Neural cell (in vitro differentiated cells): ENCODE results near the gene C11orf42. TPM values are rescaled to one million over a fixed set of nuclear protein-coding genes. Genes with fewer than 3 reads are reported as not detected.
"Not testable (repeated sequence)": the region's sequence is repeated elsewhere in the genome, so short reads cannot be mapped to it uniquely, and the experiment has no call there.

ENCODE experiments used
- H2AFZ ChIP-seq: fragments of 200-600, 300-800 bp; sonication (generic), shearing (Covaris generic); 2 replicates; pipeline ENCODE4 v1.6.0; 2014; ENCODE audit warnings: low read depth, mild to moderate bottlenecking, antibody characterized with exemption, low read length, moderate library complexity
- H3F3A ChIP-seq: fragments of 200-600 bp; shearing (Covaris generic); 2 replicates; pipeline ENCODE4 v1.6.1; 2016; ENCODE audit warnings: mild to moderate bottlenecking, moderate library complexity, mixed read lengths, antibody characterized with exemption, low read length; ENCODE audit not compliant: insufficient read depth, poor library complexity, severe bottlenecking
- H3K27ac ChIP-seq: fragments of 200-600, 300-800 bp; sonication (generic), shearing (Covaris generic); 2 replicates; pipeline ENCODE4 v1.5.1; 2014; ENCODE audit warnings: mild to moderate bottlenecking, low read length, moderate library complexity
- H3K27me3 ChIP-seq: fragments of 300-800, 200-600 bp; sonication (generic), shearing (Covaris generic); 2 replicates; pipeline ENCODE4 v1.6.0; 2014; ENCODE audit warnings: mild to moderate bottlenecking, low read depth, low read length, moderate library complexity; ENCODE audit not compliant: insufficient read depth
- H3K36me3 ChIP-seq: fragments of 300-800, 200-600 bp; sonication (generic), shearing (Covaris generic); 2 replicates; pipeline ENCODE4 v1.5.1; 2014; ENCODE audit warnings: mild to moderate bottlenecking, antibody characterized with exemption, low read length, moderate library complexity; ENCODE audit not compliant: insufficient read depth
- H3K4me2 ChIP-seq: fragments of 300-800, 200-600 bp; sonication (generic), shearing (Covaris generic); 2 replicates; pipeline ENCODE4 v1.6.0; 2014; ENCODE audit warnings: mild to moderate bottlenecking, low read length
- H3K4me3 ChIP-seq: fragments of 300-800, 200-600 bp; sonication (generic), shearing (Covaris generic); 2 replicates; pipeline ENCODE4 v1.5.1; 2014; ENCODE audit warnings: mild to moderate bottlenecking, low read length, moderate library complexity
- H3K79me2 ChIP-seq: fragments of 200-600 bp; shearing (Covaris generic); replicated peaks from 2 replicates; pipeline ENCODE4 v1.6.0; 2014; ENCODE audit warnings: mild to moderate bottlenecking, low read length, moderate library complexity; ENCODE audit not compliant: insufficient read depth
- H3K9ac ChIP-seq: fragments of 300-800, 200-600 bp; sonication (generic), shearing (Covaris generic); 2 replicates; pipeline ENCODE4 v1.6.1; 2016; ENCODE audit warnings: mild to moderate bottlenecking, low read length, mixed read lengths
- H3K9me2 ChIP-seq: fragments of 200-600 bp; shearing (Covaris generic); 2 replicates; pipeline ENCODE4 v1.6.1; 2016; ENCODE audit warnings: mild to moderate bottlenecking, low read length, mixed read lengths; ENCODE audit not compliant: insufficient read depth
- H3K9me3 ChIP-seq: fragments of 200-600, 300-800 bp; sonication (generic), shearing (Covaris generic); 2 replicates; pipeline ENCODE4 v1.6.1; 2016; ENCODE audit warnings: mild to moderate bottlenecking, mixed run types, low read length, moderate library complexity, mixed read lengths
- H4K20me1 ChIP-seq: fragments of 200-600 bp; shearing (Covaris generic); 2 replicates; pipeline ENCODE4 v1.6.1; 2016; ENCODE audit warnings: mild to moderate bottlenecking, mixed run types; ENCODE audit not compliant: insufficient read depth
- CTCF ChIP-seq: fragments of 450-650 bp; IDR thresholded peaks from 2 replicates; pipeline ENCODE4 v1.5.1; 2014; ENCODE audit warnings: antibody characterized with exemption, mild to moderate bottlenecking, moderate library complexity; ENCODE audit not compliant: poor library complexity, severe bottlenecking
- EP300 ChIP-seq: fragments of 450-650 bp; conservative IDR thresholded peaks from 2 replicates; pipeline ENCODE4 v1.6.1; 2014; ENCODE audit warnings: antibody characterized with exemption, mild to moderate bottlenecking, moderate library complexity; ENCODE audit not compliant: poor library complexity, severe bottlenecking
- EZH2 ChIP-seq: fragments of 200-600, 300-800 bp; shearing (Covaris generic), sonication (generic); IDR thresholded peaks from 2 replicates; pipeline ENCODE4 v1.6.1; 2014; ENCODE audit warnings: antibody characterized with exemption, low read length, borderline replicate concordance, mild to moderate bottlenecking; ENCODE audit not compliant: insufficient read depth, poor library complexity, severe bottlenecking
- MXI1 ChIP-seq: fragments of 450-650 bp; conservative IDR thresholded peaks from 2 replicates; pipeline ENCODE4 v1.6.1; 2014; ENCODE audit warnings: antibody characterized with exemption, mild to moderate bottlenecking; ENCODE audit not compliant: poor library complexity, severe bottlenecking
- POLR2AphosphoS5 ChIP-seq: IDR thresholded peaks from 2 replicates; pipeline ENCODE4 v1.6.1; 2012
- RAD21 ChIP-seq: fragments of 450-650 bp; conservative IDR thresholded peaks from 2 replicates; pipeline ENCODE4 v1.6.1; 2014; ENCODE audit warnings: antibody characterized with exemption, mild to moderate bottlenecking, moderate library complexity
- REST ChIP-seq: IDR thresholded peaks from 2 replicates; pipeline ENCODE4 v1.6.1; 2012; ENCODE audit warnings: borderline replicate concordance
- SMC3 ChIP-seq: fragments of 450-650 bp; conservative IDR thresholded peaks from 2 replicates; pipeline ENCODE4 v1.6.1; 2014; ENCODE audit warnings: antibody characterized with exemption, mild to moderate bottlenecking, moderate library complexity; ENCODE audit not compliant: poor library complexity
- TAF1 ChIP-seq: IDR thresholded peaks from 2 replicates; pipeline ENCODE4 v1.6.1; 2012; ENCODE audit warnings: low read depth
- polyA plus RNA-seq: library from polyadenylated mRNA; depleted of rRNA; stranded (reverse); fragments of >200 nt; gene quantifications from 2 replicates; pipeline ENCODE4 v1.2.3, GENCODE V29; 2014

The C11orf42 gene
- polyA plus RNA-seq, 1 donor from 2014 or later = not detected

GRCh38 chr11:6245536-6245935, 40.2 kb downstream of the C11orf42 start:
- Histone ChIP-seq H3K27me3 (no peaks in the 10 kb centered on the region), H3K79me2 (no peaks in the 10 kb centered on the region), H3K9me3 (no peaks in the 10 kb centered on the region), H3K9me2 (no peaks in the 10 kb centered on the region), H3K36me3 (no peaks in the 10 kb centered on the region), H3K27ac (no peak overlapping the region), H3K4me2 (no peak overlapping the region), H3F3A (no peaks in the 10 kb centered on the region), H4K20me1 (no peaks in the 10 kb centered on the region), H3K9ac (no peak overlapping the region), H2AFZ (no peak overlapping the region), H3K4me3 (no peak overlapping the region)
- no peak for TF ChIP-seq CTCF

GRCh38 chr11:6248248-6248647, 42.9 kb downstream of the C11orf42 start:
- no peak overlapping the region for H3K4me2 ChIP-seq
- H3K79me2 ChIP-seq = no peaks in the 10 kb centered on the region
- H3K36me3 ChIP-seq = no peaks in the 10 kb centered on the region
- H3K27ac ChIP-seq = no peak overlapping the region
- no peaks in the 10 kb centered on the region for H3K9me2 ChIP-seq
- no peaks in the 10 kb centered on the region for H3K9me3 ChIP-seq
- TF ChIP-seq POLR2AphosphoS5 = no peak
- no peak for TF ChIP-seq EP300
- no peak overlapping the region for H2AFZ ChIP-seq
- H4K20me1 ChIP-seq = no peaks in the 10 kb centered on the region
- H3K4me3 ChIP-seq = no peak overlapping the region
- H3K27me3 ChIP-seq = no peaks in the 10 kb centered on the region
- no peak overlapping the region for H3K9ac ChIP-seq
- no peaks in the 10 kb centered on the region for H3F3A ChIP-seq

- H3K9me3 ChIP-seq, H3K9ac ChIP-seq, H3K4me3 ChIP-seq, H2AFZ ChIP-seq, H3K9me2 ChIP-seq, H3K27ac ChIP-seq, H3K27me3 ChIP-seq, H3K4me2 ChIP-seq, H3K79me2 ChIP-seq, H3K36me3 ChIP-seq, H3F3A ChIP-seq, H4K20me1 ChIP-seq: not testable (repeated sequence)
Observed at GRCh38 chr11:6248897-6249296, 43.5 kb downstream of the C11orf42 start.

GRCh38 chr11:6249770-6250555, 44.6 kb downstream of the C11orf42 start:
- H4K20me1 ChIP-seq = no peaks in the 10 kb centered on the region
- H3K27ac ChIP-seq = no peak overlapping the region
- H3K36me3 ChIP-seq = no peaks in the 10 kb centered on the region
- H3K9me3 ChIP-seq = no peaks in the 10 kb centered on the region
- no peak overlapping the region for H3K4me2 ChIP-seq
- H2AFZ ChIP-seq = no peak overlapping the region
- no peaks in the 10 kb centered on the region for H3K9me2 ChIP-seq
- TF ChIP-seq EZH2 (no peak), REST (no peak), POLR2AphosphoS5 (no peak), MXI1 (no peak), SMC3 (no peak), CTCF (no peak), EP300 (no peak), RAD21 (no peak), TAF1 (no peak)
- H3F3A ChIP-seq = no peaks in the 10 kb centered on the region
- H3K9ac ChIP-seq = no peak overlapping the region
- no peaks in the 10 kb centered on the region for H3K27me3 ChIP-seq
- H3K4me3 ChIP-seq = no peak overlapping the region
- H3K79me2 ChIP-seq = no peaks in the 10 kb centered on the region
